Measurements from ENCODE around the gene MICAL3.

MICAL3 gene

DNA sequence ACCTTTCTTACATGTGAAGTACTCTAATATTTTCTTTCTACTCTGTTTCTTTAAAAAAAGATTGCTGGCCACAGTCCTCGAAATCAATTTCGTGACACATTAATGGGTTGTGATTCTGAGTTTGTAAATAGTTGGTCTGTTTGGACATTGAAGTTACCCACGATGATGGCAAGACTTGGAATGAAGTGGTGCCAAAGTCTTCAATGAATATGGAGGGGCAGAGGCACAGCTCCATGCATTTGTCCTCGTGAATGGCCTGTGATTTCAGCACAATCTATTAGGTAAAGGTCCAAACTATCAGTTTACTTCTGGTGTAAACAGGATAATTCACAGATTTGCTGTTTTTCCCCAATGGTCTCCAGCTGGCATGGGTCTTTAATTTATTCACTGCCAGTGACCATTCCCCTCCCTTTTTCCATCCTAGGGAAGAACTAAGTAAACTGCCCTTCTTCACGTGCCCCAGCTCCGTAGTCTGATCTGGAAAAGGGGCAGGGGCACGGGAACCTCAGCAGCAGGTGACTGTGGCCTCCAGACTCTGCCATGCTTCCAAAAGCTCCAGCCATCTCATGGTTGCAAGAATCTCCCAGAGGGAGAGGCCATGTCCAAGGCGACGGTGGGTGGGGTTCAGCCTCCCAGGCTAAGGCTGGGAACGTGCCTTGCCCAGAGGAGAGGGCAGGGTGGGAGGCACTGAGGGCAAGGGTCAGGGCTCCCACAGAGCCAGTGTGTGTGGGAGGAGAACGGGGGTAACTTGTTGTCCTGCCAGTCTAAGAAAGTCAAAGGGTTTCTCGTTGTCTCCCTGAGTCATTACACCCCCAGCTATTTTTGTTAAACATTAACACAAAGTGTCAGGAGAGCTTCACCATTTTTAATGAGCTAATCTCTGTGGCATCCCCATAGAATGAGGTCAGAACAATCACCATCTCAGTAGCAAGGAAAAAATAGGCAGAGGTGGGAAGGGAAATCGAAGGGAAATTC lies 36.6 kb upstream of the MICAL3 start:
- TF ChIP-seq SIN3A (IDR thresholded peaks at IDR 0.05; ENCODE audit: borderline replicate concordance, insufficient read depth, low read length): no peak
- no peak for TF ChIP-seq FOXP2 (optimal IDR thresholded peaks at IDR 0.05; ENCODE audit: borderline replicate concordance, extremely low read depth, extremely low read length, insufficient read depth)
- no peak for TF ChIP-seq TAF1 (IDR thresholded peaks at IDR 0.05; ENCODE audit: borderline replicate concordance, insufficient read depth, low read length)
- no peak for TF ChIP-seq POLR2AphosphoS5 (IDR thresholded peaks at IDR 0.05; ENCODE audit: low read depth, low read length)
- TF ChIP-seq, protein P1, sequence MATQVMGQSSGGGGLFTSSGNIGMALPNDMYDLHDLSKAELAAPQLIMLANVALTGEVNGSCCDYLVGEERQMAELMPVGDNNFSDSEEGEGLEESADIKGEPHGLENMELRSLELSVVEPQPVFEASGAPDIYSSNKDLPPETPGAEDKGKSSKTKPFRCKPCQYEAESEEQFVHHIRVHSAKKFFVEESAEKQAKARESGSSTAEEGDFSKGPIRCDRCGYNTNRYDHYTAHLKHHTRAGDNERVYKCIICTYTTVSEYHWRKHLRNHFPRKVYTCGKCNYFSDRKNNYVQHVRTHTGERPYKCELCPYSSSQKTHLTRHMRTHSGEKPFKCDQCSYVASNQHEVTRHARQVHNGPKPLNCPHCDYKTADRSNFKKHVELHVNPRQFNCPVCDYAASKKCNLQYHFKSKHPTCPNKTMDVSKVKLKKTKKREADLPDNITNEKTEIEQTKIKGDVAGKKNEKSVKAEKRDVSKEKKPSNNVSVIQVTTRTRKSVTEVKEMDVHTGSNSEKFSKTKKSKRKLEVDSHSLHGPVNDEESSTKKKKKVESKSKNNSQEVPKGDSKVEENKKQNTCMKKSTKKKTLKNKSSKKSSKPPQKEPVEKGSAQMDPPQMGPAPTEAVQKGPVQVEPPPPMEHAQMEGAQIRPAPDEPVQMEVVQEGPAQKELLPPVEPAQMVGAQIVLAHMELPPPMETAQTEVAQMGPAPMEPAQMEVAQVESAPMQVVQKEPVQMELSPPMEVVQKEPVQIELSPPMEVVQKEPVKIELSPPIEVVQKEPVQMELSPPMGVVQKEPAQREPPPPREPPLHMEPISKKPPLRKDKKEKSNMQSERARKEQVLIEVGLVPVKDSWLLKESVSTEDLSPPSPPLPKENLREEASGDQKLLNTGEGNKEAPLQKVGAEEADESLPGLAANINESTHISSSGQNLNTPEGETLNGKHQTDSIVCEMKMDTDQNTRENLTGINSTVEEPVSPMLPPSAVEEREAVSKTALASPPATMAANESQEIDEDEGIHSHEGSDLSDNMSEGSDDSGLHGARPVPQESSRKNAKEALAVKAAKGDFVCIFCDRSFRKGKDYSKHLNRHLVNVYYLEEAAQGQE (IDR thresholded peaks at IDR 0.05; ENCODE audit: insufficient read depth in 1 of 2, low read depth in 2 of 2, low read length in 2 of 2): no peak

DNA sequence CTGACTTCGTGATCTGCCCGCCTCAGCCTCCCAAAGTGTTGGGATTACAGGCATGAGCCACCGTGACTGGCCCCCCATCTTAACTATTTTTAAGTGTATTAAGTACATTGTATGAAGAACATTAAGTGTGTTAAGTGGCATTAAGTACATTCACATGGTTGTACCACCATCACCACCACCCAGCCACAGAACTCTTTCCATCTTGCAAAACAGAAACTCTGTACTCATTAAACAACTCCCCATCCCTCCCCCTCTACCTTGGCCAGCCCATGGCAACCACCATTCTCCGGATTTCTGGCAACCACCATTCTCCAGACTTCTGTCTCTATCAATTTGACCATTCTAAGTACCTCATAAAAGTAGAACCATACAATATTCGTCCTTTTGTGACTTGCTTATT lies 35.6 kb upstream of the MICAL3 start:
- TF ChIP-seq SIN3A (IDR thresholded peaks at IDR 0.05; ENCODE audit: borderline replicate concordance, insufficient read depth, low read length) (no peak), FOXP2 (optimal IDR thresholded peaks at IDR 0.05; ENCODE audit: borderline replicate concordance, extremely low read depth, extremely low read length, insufficient read depth) (no peak), TAF1 (IDR thresholded peaks at IDR 0.05; ENCODE audit: borderline replicate concordance, insufficient read depth, low read length) (no peak), POLR2AphosphoS5 (IDR thresholded peaks at IDR 0.05; ENCODE audit: low read depth, low read length) (no peak)
- TF ChIP-seq, protein P1 (IDR thresholded peaks at IDR 0.05; ENCODE audit: insufficient read depth in 1 of 2, low read depth in 2 of 2, low read length in 2 of 2): no peak

DNA sequence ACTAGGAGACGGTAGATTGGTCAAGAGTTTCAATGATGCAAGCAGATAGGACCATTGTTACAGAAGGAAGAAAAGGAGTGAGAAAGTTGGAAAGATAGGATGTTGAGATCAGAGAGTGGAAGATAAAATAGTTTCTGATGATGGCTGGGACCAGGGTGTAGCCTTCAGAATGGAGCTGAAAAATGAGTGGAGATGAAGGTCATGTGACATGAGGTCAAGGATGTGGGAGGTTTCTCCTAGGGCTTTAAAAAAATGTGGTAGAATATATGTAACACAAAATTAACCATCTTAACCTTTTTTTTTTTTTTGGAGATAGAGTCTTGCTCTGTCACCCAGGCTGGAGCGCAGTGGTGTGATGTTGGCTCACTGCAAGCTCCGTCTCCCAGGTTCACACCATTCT lies 35.1 kb upstream of the MICAL3 start:
- TF ChIP-seq, protein P1 (IDR thresholded peaks at IDR 0.05; ENCODE audit: insufficient read depth in 1 of 2, low read depth in 2 of 2, low read length in 2 of 2): no peak
- no peak for TF ChIP-seq FOXP2 (optimal IDR thresholded peaks at IDR 0.05; ENCODE audit: borderline replicate concordance, extremely low read depth, extremely low read length, insufficient read depth)
- TF ChIP-seq TAF1 (IDR thresholded peaks at IDR 0.05; ENCODE audit: borderline replicate concordance, insufficient read depth, low read length): no peak
- TF ChIP-seq POLR2AphosphoS5 (IDR thresholded peaks at IDR 0.05; ENCODE audit: low read depth, low read length): no peak
- no peak for TF ChIP-seq SIN3A (IDR thresholded peaks at IDR 0.05; ENCODE audit: borderline replicate concordance, insufficient read depth, low read length)

DNA sequence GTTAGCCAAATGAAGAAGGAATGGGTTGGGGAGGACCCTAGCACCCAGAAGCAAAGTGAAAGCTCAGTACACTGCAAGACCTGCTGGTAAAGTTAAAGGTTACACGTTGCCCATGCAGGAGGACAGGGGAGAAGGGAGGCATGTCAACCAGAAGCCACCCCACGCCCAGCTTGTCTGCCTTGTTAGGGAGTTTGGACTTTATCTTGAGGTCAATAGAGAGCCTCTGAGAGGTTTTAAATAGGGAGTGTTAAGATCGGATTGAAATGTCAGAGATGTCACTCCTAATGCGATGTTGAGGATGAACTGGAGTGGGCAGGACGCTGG lies 34.7 kb upstream of the MICAL3 start:
- no peak for TF ChIP-seq POLR2AphosphoS5 (IDR thresholded peaks at IDR 0.05; ENCODE audit: low read depth, low read length)
- no peak for TF ChIP-seq TAF1 (IDR thresholded peaks at IDR 0.05; ENCODE audit: borderline replicate concordance, insufficient read depth, low read length)
- TF ChIP-seq SIN3A (IDR thresholded peaks at IDR 0.05; ENCODE audit: borderline replicate concordance, insufficient read depth, low read length): no peak
- TF ChIP-seq FOXP2 (optimal IDR thresholded peaks at IDR 0.05; ENCODE audit: borderline replicate concordance, extremely low read depth, extremely low read length, insufficient read depth): no peak
- TF ChIP-seq, protein P1 (IDR thresholded peaks at IDR 0.05; ENCODE audit: insufficient read depth in 1 of 2, low read depth in 2 of 2, low read length in 2 of 2): no peak

Measured in PFSK-1 (cell line).